ENCODE measurements around the gene POLR1D.

The POLR1D gene

GRCh38 chr13:27613628-27614027 lies 8.1 kb upstream of the POLR1D start:
- Histone ChIP-seq H3K36me3 (ENCODE audit: control insufficient read depth, insufficient read depth, low read length) (no peaks in the 10 kb centered on the region), H3K9me3 (ENCODE audit: control insufficient read depth, low read length) (no peaks in the 10 kb centered on the region), H3K4me1 (ENCODE audit: control insufficient read depth, insufficient read depth, low read length) (no peaks in the 10 kb centered on the region), H3K27ac (ENCODE audit: insufficient read depth, low read depth, low read length, poor library complexity, severe bottlenecking) (no peak overlapping the region), H3K27me3 (ENCODE audit: control insufficient read depth, insufficient read depth, low read length, poor library complexity, severe bottlenecking) (peaks cover 2% of the 10 kb centered on the region), H3K4me3 (ENCODE audit: insufficient read depth, low read depth, low read length) (no peak overlapping the region)
- WGBS, 2 experiments = 93 to 97% methylated on average over 7 of the region's 7 CpGs

GRCh38 chr13:27617881-27618321 lies 3.8 kb upstream of the POLR1D start:
- Histone ChIP-seq H3K4me1 (ENCODE audit: control insufficient read depth, insufficient read depth, low read length) (peaks cover 5% of the 10 kb centered on the region), H3K27me3 (ENCODE audit: control insufficient read depth, insufficient read depth, low read length, poor library complexity, severe bottlenecking) (peaks cover 14% of the 10 kb centered on the region), H3K36me3 (ENCODE audit: control insufficient read depth, insufficient read depth, low read length) (peaks cover 1% of the 10 kb centered on the region), H3K4me3 (ENCODE audit: insufficient read depth, low read depth, low read length) (no peak overlapping the region), H3K9me3 (ENCODE audit: control insufficient read depth, low read length) (no peaks in the 10 kb centered on the region), H3K27ac (ENCODE audit: insufficient read depth, low read depth, low read length, poor library complexity, severe bottlenecking) (no peak overlapping the region)
- 84 to 88% methylated on average over 2 to 3 of the region's 3 CpGs for WGBS, 2 experiments

- 46 to 49% methylated on average over 10 of the region's 10 CpGs for WGBS, 2 experiments
- H3K4me1 ChIP-seq (ENCODE audit: control insufficient read depth, insufficient read depth, low read length) = peaks cover 12% of the 10 kb centered on the region
- H3K27me3 ChIP-seq (ENCODE audit: control insufficient read depth, insufficient read depth, low read length, poor library complexity, severe bottlenecking) = peaks cover 14% of the 10 kb centered on the region
- peak overlapping the region; percentile 96 for H3K4me3 ChIP-seq (ENCODE audit: insufficient read depth, low read depth, low read length)
- no peaks in the 10 kb centered on the region for H3K9me3 ChIP-seq (ENCODE audit: control insufficient read depth, low read length)
- no peak overlapping the region for H3K27ac ChIP-seq (ENCODE audit: insufficient read depth, low read depth, low read length, poor library complexity, severe bottlenecking)
- H3K36me3 ChIP-seq (ENCODE audit: control insufficient read depth, insufficient read depth, low read length) = peaks cover 6% of the 10 kb centered on the region
Observed at GRCh38 chr13:27619093-27619727, 2.5 kb upstream of the POLR1D start.

GRCh38 chr13:27619728-27620376 lies 1.8 kb upstream of the POLR1D start:
- Histone ChIP-seq H3K4me1 (ENCODE audit: control insufficient read depth, insufficient read depth, low read length) (peaks cover 12% of the 10 kb centered on the region), H3K9me3 (ENCODE audit: control insufficient read depth, low read length) (no peaks in the 10 kb centered on the region), H3K36me3 (ENCODE audit: control insufficient read depth, insufficient read depth, low read length) (peaks cover 6% of the 10 kb centered on the region), H3K4me3 (ENCODE audit: insufficient read depth, low read depth, low read length) (peak overlapping the region; percentile 96), H3K27me3 (ENCODE audit: control insufficient read depth, insufficient read depth, low read length, poor library complexity, severe bottlenecking) (peaks cover 14% of the 10 kb centered on the region), H3K27ac (ENCODE audit: insufficient read depth, low read depth, low read length, poor library complexity, severe bottlenecking) (peak overlapping the region; percentile 61)
- WGBS, 2 experiments = 0 to 1% methylated on average over 45 to 47 of the region's 47 CpGs

DNA sequence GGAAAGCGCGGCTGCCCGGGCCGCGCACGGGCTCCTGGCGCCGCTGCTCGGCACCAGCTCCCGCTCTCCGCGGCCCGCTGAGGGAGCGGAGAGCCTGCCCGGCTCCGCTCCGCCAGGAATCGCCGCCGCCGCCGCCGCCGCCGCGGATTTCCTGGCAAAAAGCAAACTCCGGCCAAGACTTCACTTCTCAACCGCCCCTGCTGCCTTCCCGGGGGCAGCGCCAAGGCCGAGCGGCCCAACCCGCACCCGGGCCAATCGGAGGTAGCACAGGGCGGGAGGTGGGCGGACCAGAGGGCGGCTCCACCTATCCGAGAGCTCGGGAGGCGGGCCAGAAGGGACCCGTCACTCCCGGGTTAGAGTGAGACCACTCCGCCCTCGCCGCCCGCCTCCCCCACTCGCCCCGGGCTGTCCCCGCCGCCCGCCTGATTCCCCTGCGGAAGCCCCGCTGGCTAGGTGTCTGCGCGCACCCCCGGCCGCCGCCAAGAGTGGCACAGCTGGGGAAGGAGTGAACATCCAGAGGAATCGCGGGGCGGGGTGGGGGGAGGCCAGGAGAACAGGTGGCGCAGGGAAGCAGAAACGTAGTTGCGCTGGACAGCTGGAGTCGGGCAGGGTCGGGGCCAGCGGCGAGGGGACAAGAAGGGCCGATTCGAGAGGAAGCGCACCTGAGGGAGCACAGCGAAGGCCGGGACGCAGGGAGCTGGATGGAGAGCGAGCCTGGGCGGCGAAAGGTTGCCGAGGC lies 1.1 kb upstream of the POLR1D start, which contains the start of gene LNX2:
LNX2 (minus strand) TSS at position 153 of the 739 bp plus-strand sequence. CDS start 38,826 bp downstream, outside the sequence.
- 0% methylated on average over 79 of the region's 79 CpGs for WGBS, 2 experiments
- no peaks in the 10 kb centered on the region for H3K9me3 ChIP-seq (ENCODE audit: control insufficient read depth, low read length)
- peak within 1 kb of the TSS; percentile 96 for H3K4me3 ChIP-seq (ENCODE audit: insufficient read depth, low read depth, low read length)
- peaks cover 12% of the 10 kb centered on the region for H3K4me1 ChIP-seq (ENCODE audit: control insufficient read depth, insufficient read depth, low read length)
- H3K36me3 ChIP-seq (ENCODE audit: control insufficient read depth, insufficient read depth, low read length) = peaks cover 6% of the 10 kb centered on the region
- peaks cover 14% of the 10 kb centered on the region for H3K27me3 ChIP-seq (ENCODE audit: control insufficient read depth, insufficient read depth, low read length, poor library complexity, severe bottlenecking)
- peak within 1 kb of the TSS; percentile 66 for H3K27ac ChIP-seq (ENCODE audit: insufficient read depth, low read depth, low read length, poor library complexity, severe bottlenecking)

GRCh38 chr13:27621116-27621365 lies 651 bp upstream of the POLR1D start:
- 1 to 2% methylated on average over 8 of the region's 8 CpGs for WGBS, 2 experiments
- peak overlapping the region; percentile 66 for H3K27ac ChIP-seq (ENCODE audit: insufficient read depth, low read depth, low read length, poor library complexity, severe bottlenecking)

GRCh38 chr13:27622102-27622820 lies 569 bp downstream of the POLR1D start:
- no peak overlapping the region for H3K27ac ChIP-seq (ENCODE audit: insufficient read depth, low read depth, low read length, poor library complexity, severe bottlenecking)
- peaks cover 6% of the 10 kb centered on the region for H3K36me3 ChIP-seq (ENCODE audit: control insufficient read depth, insufficient read depth, low read length)
- peak overlapping the region; percentile 96 for H3K4me3 ChIP-seq (ENCODE audit: insufficient read depth, low read depth, low read length)
- no peaks in the 10 kb centered on the region for H3K9me3 ChIP-seq (ENCODE audit: control insufficient read depth, low read length)
- H3K27me3 ChIP-seq (ENCODE audit: control insufficient read depth, insufficient read depth, low read length, poor library complexity, severe bottlenecking) = peaks cover 14% of the 10 kb centered on the region
- 9 to 10% methylated on average over 13 of the region's 13 CpGs for WGBS, 2 experiments
- H3K4me1 ChIP-seq (ENCODE audit: control insufficient read depth, insufficient read depth, low read length) = peaks cover 12% of the 10 kb centered on the region

More at GRCh38 chr13:27621116-27621365, 651 bp upstream of the POLR1D start:
- H3K27me3 ChIP-seq (ENCODE audit: control insufficient read depth, insufficient read depth, low read length, poor library complexity, severe bottlenecking) = peaks cover 14% of the 10 kb centered on the region
- peak overlapping the region; percentile 96 for H3K4me3 ChIP-seq (ENCODE audit: insufficient read depth, low read depth, low read length)
- H3K4me1 ChIP-seq (ENCODE audit: control insufficient read depth, insufficient read depth, low read length) = peaks cover 12% of the 10 kb centered on the region
- no peaks in the 10 kb centered on the region for H3K9me3 ChIP-seq (ENCODE audit: control insufficient read depth, low read length)
- peaks cover 6% of the 10 kb centered on the region for H3K36me3 ChIP-seq (ENCODE audit: control insufficient read depth, insufficient read depth, low read length)

- Histone ChIP-seq H3K4me3 (ENCODE audit: insufficient read depth, low read depth, low read length) (peak overlapping the region; percentile 96), H3K9me3 (ENCODE audit: control insufficient read depth, low read length) (no peaks in the 10 kb centered on the region), H3K27ac (ENCODE audit: insufficient read depth, low read depth, low read length, poor library complexity, severe bottlenecking) (no peak overlapping the region), H3K4me1 (ENCODE audit: control insufficient read depth, insufficient read depth, low read length) (peaks cover 12% of the 10 kb centered on the region), H3K36me3 (ENCODE audit: control insufficient read depth, insufficient read depth, low read length) (peaks cover 6% of the 10 kb centered on the region), H3K27me3 (ENCODE audit: control insufficient read depth, insufficient read depth, low read length, poor library complexity, severe bottlenecking) (peaks cover 14% of the 10 kb centered on the region)
- WGBS, 2 experiments = 94% methylated on average over 7 of the region's 7 CpGs
Observed at GRCh38 chr13:27622881-27623280, 1.2 kb downstream of the POLR1D start.

DNA sequence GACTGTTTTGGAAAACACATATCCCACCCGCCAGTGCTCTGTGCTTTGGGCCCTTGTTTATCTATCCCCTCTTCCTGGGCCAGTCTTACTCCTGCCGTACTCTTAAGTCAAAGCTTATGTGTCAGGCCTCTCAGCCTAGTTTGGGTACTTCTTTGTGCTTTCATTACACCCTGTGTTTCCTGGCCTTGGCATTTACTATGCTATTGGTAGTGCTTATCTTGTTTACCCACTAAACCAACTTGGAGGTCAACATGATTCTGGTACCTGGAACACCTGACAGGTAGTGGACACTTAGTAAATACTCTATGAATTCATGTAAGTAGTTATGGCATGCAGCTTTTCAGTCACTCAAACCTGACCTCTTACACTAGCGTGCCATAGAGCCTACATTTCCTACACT lies 2.4 kb downstream of the POLR1D start:
- peaks cover 12% of the 10 kb centered on the region for H3K4me1 ChIP-seq (ENCODE audit: control insufficient read depth, insufficient read depth, low read length)

DNA sequence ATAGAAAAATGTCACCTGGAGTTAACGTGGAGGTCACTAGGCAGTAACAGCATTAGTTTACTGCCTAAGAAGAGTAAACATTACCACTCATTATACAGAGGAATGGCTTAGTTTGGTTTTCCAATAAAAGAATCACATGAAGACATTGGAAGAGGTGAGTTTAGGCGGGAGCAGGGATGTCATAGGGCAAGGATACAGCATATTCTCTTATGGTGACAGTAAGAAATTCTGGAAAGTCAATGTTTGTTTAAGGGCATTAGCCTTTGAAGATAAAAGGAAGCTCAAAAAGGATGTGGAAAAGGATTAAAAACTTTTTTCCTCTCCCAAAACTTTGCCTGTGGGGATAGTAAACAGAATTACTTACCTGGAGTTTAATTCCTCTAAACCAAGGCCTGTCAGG lies 4.1 kb downstream of the POLR1D start:
- Histone ChIP-seq H3K27me3 (ENCODE audit: control insufficient read depth, insufficient read depth, low read length, poor library complexity, severe bottlenecking) (no peaks in the 10 kb centered on the region), H3K9me3 (ENCODE audit: control insufficient read depth, low read length) (no peaks in the 10 kb centered on the region), H3K36me3 (ENCODE audit: control insufficient read depth, insufficient read depth, low read length) (peaks cover 6% of the 10 kb centered on the region), H3K4me1 (ENCODE audit: control insufficient read depth, insufficient read depth, low read length) (peaks cover 12% of the 10 kb centered on the region), H3K4me3 (ENCODE audit: insufficient read depth, low read depth, low read length) (no peak overlapping the region), H3K27ac (ENCODE audit: insufficient read depth, low read depth, low read length, poor library complexity, severe bottlenecking) (no peak overlapping the region)
- 88 to 93% methylated on average over 2 of the region's 2 CpGs for WGBS, 2 experiments

More for the DNA sequence above, 2.4 kb downstream of the POLR1D start:
- Histone ChIP-seq H3K27ac (ENCODE audit: insufficient read depth, low read depth, low read length, poor library complexity, severe bottlenecking) (no peak overlapping the region), H3K9me3 (ENCODE audit: control insufficient read depth, low read length) (no peaks in the 10 kb centered on the region), H3K27me3 (ENCODE audit: control insufficient read depth, insufficient read depth, low read length, poor library complexity, severe bottlenecking) (peaks cover 7% of the 10 kb centered on the region), H3K4me3 (ENCODE audit: insufficient read depth, low read depth, low read length) (no peak overlapping the region), H3K36me3 (ENCODE audit: control insufficient read depth, insufficient read depth, low read length) (peaks cover 6% of the 10 kb centered on the region)
- 88 to 96% methylated on average over 2 to 3 of the region's 3 CpGs for WGBS, 2 experiments

All from ectodermal cell (in vitro differentiated cells).